Pancreas (tissue), 10 donors: ENCODE data around the gene TTC9C. TPM values are rescaled to one million over a fixed set of nuclear protein-coding genes. Genes with fewer than 3 reads are reported as not detected.
"Not testable (repeated sequence)": the region's sequence is repeated elsewhere in the genome, so short reads cannot be mapped to it uniquely, and the experiment has no call there.

Source experiments
- ATAC-seq, 4 donors: fragments of 200-7000 bp; cut with Tn5 transposase; one replicate each; pipeline versions ENCODE4 v1.8.0 to v1.9.1; 2020; ENCODE audit warnings: mild to moderate bottlenecking in 4 of 4, moderate library complexity in 4 of 4
- DNase-seq, 6 donors: peaks; one replicate each; pipeline ENCODE4 v3.0.0-alpha.2; 2020
- FAIRE-seq: peaks from 2 replicates; lab custom pipeline; 2012; peaks lifted over from hg19 to GRCh38; lab: Jason Lieb, UNC
- H3K27ac ChIP-seq, 4 donors: fragments of 200-600 bp; sonication (generic); 1 replicate in 3 of 4; 2 replicates in 1 of 4; pipeline versions ENCODE4 v1.5.0 to v1.8.0; 2020
- H3K27me3 ChIP-seq, 4 donors: fragments of 200-600 bp; one replicate each; pipeline ENCODE4 v1.8.0; 2021
- H3K36me3 ChIP-seq, 3 donors: fragments of 200-600 bp; sonication (generic) in 1 of 3; one replicate each; pipeline versions ENCODE4 v1.5.0 to v1.8.0; 2020 to 2021
- H3K4me1 ChIP-seq, 3 donors: fragments of 200-600 bp; one replicate each; pipeline ENCODE4 v1.8.0; 2021
- H3K4me3 ChIP-seq, 4 donors: fragments of 200-600 bp; sonication (generic) in 2 of 4; one replicate each; pipeline versions ENCODE4 v1.5.0 to v1.8.0; 2020 to 2021
- H3K9me3 ChIP-seq, 4 donors: fragments of 200-600 bp; one replicate each; pipeline ENCODE4 v1.8.0; 2021
- WGBS, 2 donors: extraction: QIAGEN DNeasy Blood & Tissue Kit; methylation state at CpG; one replicate each; pipeline ENCODE4 v1.1.7; 2013; 5-methylcytosine and 5-hydroxymethylcytosine counted together
- intact Hi-C, 3 donors: fragments of 100-400 bp; cut with DNase I; formaldehyde crosslinking; loops; one replicate each; pipeline versions ENCODE4 v1.11.1 to v1.14.2; 2022
- polyA plus RNA-seq, 2 donors: library from polyadenylated mRNA; stranded (reverse); fragments of 200-250 nt; gene quantifications; one replicate each; pipeline ENCODE4 v1.2.3, GENCODE V29; 2013
- total RNA-seq, 6 donors: library from RNA; stranded (reverse); fragmentation: NEBNext Ultra II Directional in 4 of 6; extraction: Animal tissue kit (Norgen Biotek cat#: 25700) in 4 of 6; gene quantifications; one replicate each; pipeline versions ENCODE4 v1.2.1 to v1.2.4, GENCODE V29; 2021 to 2023
- TF ChIP-seq, protein P1 (sequence below), 4 donors: fragments of 200-600 bp; sonication (generic) in 3 of 4; IDR thresholded peaks; one replicate each; pipeline versions ENCODE4 v1.5.0 to v1.8.0; 2021; ENCODE audit warnings: antibody characterized with exemption in 4 of 4
- donor health status: healthy with polysubstance abuse.
- donor health status: DM: no; HTN: no; CAD: no; lungs with moderate emphysema.
- donor health status: DM: no; HTN: no; CAD: no.
- donor health status: control.
- donor health status: control.
- donor health status: Bipolar disorder and iron deficiency.
- donor health status: DM: yes; HTN: yes; CAD: no.
- donor health status: DM: no; HTN: no; CAD: no.
- donor health status: DM: no; HTN: no; CAD: no.
- donor health status: DM: yes; HTN: yes; CAD: no.

The TTC9C gene
- total and polyA plus RNA-seq, 8 donors: 7.6 to 20.3 (median 11.7) TPM

DNA sequence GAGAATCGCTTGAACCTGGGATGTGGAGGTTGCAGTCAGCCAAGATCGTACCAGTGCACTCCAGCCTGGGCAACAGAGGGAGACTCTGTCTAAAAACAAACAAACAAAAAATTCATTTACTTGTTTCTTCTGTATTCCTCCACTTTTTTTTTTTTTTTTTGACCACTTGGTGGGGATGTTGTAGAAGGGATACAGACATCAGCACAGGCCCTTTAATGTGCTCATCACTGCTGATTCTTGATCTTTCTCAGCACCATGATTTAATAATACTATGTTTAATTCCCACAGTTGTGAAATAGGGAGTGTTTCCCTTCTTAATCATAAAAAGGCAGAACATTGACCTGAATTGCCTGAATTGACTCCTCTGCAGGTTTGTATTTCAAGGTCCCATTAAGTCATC is 4.5 kb downstream of the TTC9C start:
- no peak overlapping the region for H3K27ac ChIP-seq
- H3K27me3 ChIP-seq: no peaks in the 10 kb centered on the region
- intact Hi-C loops: no loop called here
- H3K4me3 ChIP-seq: no peak overlapping the region
- FAIRE-seq: no peak
- ATAC-seq: no peak
- peaks cover 0 to 23% (median 0%) of the 10 kb centered on the region in 3 donors for H3K36me3 ChIP-seq
- no peaks in the 10 kb centered on the region for H3K9me3 ChIP-seq
- WGBS, 2 donors: 78 to 85% methylated on average over 2 of the region's 2 CpGs
- H3K4me1 ChIP-seq: peaks cover 9 to 15% (median 10%) of the 10 kb centered on the region in 3 donors
- no peak for DNase-seq
- TF ChIP-seq, protein P1, sequence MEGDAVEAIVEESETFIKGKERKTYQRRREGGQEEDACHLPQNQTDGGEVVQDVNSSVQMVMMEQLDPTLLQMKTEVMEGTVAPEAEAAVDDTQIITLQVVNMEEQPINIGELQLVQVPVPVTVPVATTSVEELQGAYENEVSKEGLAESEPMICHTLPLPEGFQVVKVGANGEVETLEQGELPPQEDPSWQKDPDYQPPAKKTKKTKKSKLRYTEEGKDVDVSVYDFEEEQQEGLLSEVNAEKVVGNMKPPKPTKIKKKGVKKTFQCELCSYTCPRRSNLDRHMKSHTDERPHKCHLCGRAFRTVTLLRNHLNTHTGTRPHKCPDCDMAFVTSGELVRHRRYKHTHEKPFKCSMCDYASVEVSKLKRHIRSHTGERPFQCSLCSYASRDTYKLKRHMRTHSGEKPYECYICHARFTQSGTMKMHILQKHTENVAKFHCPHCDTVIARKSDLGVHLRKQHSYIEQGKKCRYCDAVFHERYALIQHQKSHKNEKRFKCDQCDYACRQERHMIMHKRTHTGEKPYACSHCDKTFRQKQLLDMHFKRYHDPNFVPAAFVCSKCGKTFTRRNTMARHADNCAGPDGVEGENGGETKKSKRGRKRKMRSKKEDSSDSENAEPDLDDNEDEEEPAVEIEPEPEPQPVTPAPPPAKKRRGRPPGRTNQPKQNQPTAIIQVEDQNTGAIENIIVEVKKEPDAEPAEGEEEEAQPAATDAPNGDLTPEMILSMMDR (IDR thresholded peaks at IDR 0.05): no peak

DNA sequence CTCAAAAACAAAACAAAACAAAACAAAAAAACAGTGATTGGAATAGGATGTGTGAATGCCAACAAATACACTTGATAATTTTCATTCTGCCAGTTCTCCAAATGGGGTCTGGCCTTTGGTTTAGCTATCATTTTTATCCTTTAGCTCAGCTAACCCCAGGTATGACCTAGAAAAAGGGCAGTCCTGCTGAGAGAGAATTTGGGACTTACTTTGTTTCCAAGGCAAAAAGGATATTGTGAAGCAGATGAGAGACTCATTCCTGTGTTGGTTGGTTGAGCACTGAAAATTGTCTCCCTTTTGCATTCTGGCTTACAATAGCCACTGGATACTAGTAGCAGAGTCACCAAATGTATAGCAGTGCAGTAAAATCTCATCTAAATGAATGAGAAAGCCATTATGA is 8.9 kb downstream of the TTC9C start:
- Histone ChIP-seq H3K27ac (no peak overlapping the region), H3K4me3 (no peak overlapping the region), H3K4me1 (no peaks in the 10 kb centered on the region), H3K9me3 (no peaks in the 10 kb centered on the region), H3K27me3 (no peaks in the 10 kb centered on the region), H3K36me3 (peaks cover 3 to 38% (median 9%) of the 10 kb centered on the region in 3 donors)
- TF ChIP-seq, protein P1 (IDR thresholded peaks at IDR 0.05): no peak
- FAIRE-seq (no peak), DNase-seq (no peak), ATAC-seq (no peak)
- intact Hi-C loops: no loop called here

DNA sequence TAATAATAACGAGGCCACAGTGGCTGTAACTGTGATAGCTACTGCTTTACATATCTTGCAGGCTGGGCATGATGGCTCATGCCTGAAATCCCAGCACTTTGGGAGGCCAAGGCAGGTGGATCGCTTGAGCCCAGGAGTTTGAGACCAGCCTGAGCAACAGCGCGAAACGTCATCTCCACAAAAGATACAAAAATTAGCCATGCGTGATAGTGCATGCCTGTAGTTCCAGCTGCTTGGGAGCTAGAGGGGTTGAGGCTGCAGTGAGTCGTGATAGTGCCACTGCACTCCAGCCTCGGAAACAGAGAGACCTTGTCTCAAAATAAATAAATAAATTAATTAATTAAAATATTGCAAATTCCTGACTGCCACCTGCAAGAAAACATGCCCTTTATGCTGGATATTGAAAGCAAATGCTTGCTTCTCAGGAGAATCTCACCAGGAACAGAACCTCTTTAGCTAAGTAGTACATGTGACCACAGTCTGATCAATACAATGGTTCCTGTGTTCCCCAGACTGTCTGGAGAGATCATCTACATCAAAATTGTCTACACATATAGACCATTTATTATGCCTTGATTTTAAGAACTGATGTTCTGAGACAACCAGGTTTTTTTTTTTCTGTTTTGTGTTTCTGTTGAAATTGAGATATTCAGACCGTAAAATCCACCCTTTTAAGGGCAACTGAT is 19.3 kb downstream of the TTC9C start:
- intact Hi-C loops: no loop called here
- Histone ChIP-seq H3K27ac (no peak overlapping the region), H3K36me3 (no peaks in the 10 kb centered on the region), H3K4me3 (no peak overlapping the region), H3K27me3 (no peaks in the 10 kb centered on the region), H3K4me1 (peaks cover 0 to 5% (median 0%) of the 10 kb centered on the region in 3 donors), H3K9me3 (no peaks in the 10 kb centered on the region)
- FAIRE-seq: no peak
- DNase-seq: no peak
- ATAC-seq: no peak
- WGBS, 2 donors: 54 to 63% methylated on average over 9 of the region's 9 CpGs
- TF ChIP-seq, protein P1 (IDR thresholded peaks at IDR 0.05): no peak

DNA sequence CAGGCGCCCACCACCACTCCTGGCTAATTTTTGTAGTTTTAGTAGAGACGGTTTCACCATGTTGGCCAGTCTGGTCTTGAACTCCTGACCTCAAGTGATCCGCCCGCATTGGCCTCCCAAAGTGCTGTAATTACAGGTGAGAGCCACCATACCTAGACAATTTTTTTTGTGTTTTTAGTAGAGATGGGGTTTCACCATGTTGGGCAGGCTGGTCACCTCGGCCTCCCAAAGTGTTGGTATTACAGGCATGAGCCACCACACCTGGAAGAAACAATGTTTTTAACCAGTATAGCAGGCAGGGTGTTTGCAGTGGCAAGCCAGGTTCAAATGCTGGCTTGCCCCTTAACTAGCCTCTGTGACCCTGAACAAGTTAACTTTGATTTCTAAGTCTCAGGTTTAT is 21.6 kb downstream of the TTC9C start:
- Histone ChIP-seq H3K4me1 (peaks cover 0 to 12% (median 6%) of the 10 kb centered on the region in 3 donors), H3K27ac (peak overlapping the region in 1 of 4 donors; percentile 9)
- WGBS, 2 donors: 93 to 95% methylated on average over 5 of the region's 5 CpGs
- intact Hi-C loops, H3K9me3 ChIP-seq, H3K36me3 ChIP-seq, FAIRE-seq, ATAC-seq, H3K27me3 ChIP-seq, H3K4me3 ChIP-seq, DNase-seq: not testable (repeated sequence)

DNA sequence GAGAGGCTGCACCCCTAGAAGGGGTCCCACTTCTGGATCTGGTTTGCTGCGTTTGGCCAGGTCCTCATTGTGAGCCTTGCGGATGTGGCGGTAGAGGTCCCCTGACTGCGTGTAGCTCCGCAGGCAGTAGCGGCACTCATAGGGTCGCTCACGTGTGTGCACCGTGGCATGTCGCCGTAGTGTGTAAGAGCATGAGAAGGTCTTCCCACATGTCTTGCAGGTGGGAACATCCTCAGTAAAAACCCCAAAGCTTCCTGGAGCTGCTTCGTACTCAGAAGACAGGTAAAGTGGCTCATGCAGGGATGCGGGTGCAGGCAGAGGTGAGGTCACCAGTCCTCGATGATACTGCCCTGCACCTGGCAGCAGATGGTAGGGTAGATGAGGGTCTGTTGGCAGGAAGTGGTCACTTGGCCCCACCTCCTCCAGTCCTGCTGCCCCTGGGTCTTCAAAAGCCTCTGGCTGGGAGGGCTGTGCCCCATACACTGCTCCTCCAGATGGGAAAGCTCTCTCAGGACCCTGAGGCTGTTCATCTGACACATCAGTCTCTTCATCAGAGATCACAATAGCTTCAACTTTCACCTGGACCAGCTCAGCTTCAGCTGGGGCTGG is 24.0 kb downstream of the TTC9C start:
- 92 to 95% methylated on average over 14 of the region's 14 CpGs for WGBS, 2 donors
- TF ChIP-seq, protein P1 (IDR thresholded peaks at IDR 0.05): no peak
- H3K27ac ChIP-seq: no peak overlapping the region
- H3K4me3 ChIP-seq: no peak overlapping the region
- peaks cover 0 to 12% (median 6%) of the 10 kb centered on the region in 3 donors for H3K4me1 ChIP-seq
- intact Hi-C loops: no loop called here
- H3K27me3 ChIP-seq: no peaks in the 10 kb centered on the region
- no peaks in the 10 kb centered on the region for H3K36me3 ChIP-seq
- H3K9me3 ChIP-seq: no peaks in the 10 kb centered on the region
- DNase-seq: no peak
- FAIRE-seq: no peak
- no peak for ATAC-seq
